ENCODE results near the gene NTPCR. TPM values are rescaled to one million over a fixed set of nuclear protein-coding genes. Genes with fewer than 3 reads are reported as not detected.

The NTPCR gene
- total and polyA plus RNA-seq, 2 donors from 2014 or later, result 40.2 to 95.7 TPM

- TF ChIP-seq CTCF (IDR thresholded peaks at IDR 0.05; ENCODE audit: borderline replicate concordance, extremely low read depth, insufficient read depth), result no peak
- FAIRE-seq, result no peak
- no peak for DNase-seq
- H3K27me3 ChIP-seq (ENCODE audit: control insufficient read depth, insufficient read depth, low read length), result no peaks in the 10 kb centered on the region
- no peaks in the 10 kb centered on the region for H3K4me1 ChIP-seq (ENCODE audit: control insufficient read depth in 2 of 3, insufficient read depth in 2 of 3, low read depth in 1 of 3, low read length in 3 of 3)
- H3K4me3 ChIP-seq (ENCODE audit: low read length in 3 of 3), result no peak overlapping the region
- H3K27ac ChIP-seq (ENCODE audit: low read depth in 2 of 2, low read length in 2 of 2), result no peak overlapping the region
- no peaks in the 10 kb centered on the region for H3K36me3 ChIP-seq (ENCODE audit: control insufficient read depth in 2 of 3, insufficient read depth in 3 of 3, low read length in 3 of 3)
- intact Hi-C loops (cut with DNase I), result no loop called here
- no peaks in the 10 kb centered on the region for H3K9me3 ChIP-seq (ENCODE audit: control insufficient read depth in 2 of 3, insufficient read depth in 1 of 3, low read length in 3 of 3)
- no peak overlapping the region for H3K9ac ChIP-seq (ENCODE audit: low read length in 3 of 3)
Measured at GRCh38 chr1:232937741-232938375, 12.6 kb upstream of the NTPCR start.

GRCh38 chr1:232938926-232939325, 11.5 kb upstream of the NTPCR start:
- H3K27me3 ChIP-seq (ENCODE audit: control insufficient read depth, insufficient read depth, low read length), result no peaks in the 10 kb centered on the region
- H3K4me1 ChIP-seq (ENCODE audit: control insufficient read depth in 2 of 3, insufficient read depth in 2 of 3, low read depth in 1 of 3, low read length in 3 of 3), result no peaks in the 10 kb centered on the region
- H3K36me3 ChIP-seq (ENCODE audit: control insufficient read depth in 2 of 3, insufficient read depth in 3 of 3, low read length in 3 of 3), result no peaks in the 10 kb centered on the region
- FAIRE-seq (no peak), DNase-seq (no peak)
- H3K9ac ChIP-seq (ENCODE audit: low read length in 3 of 3), result no peak overlapping the region
- no peak overlapping the region for H3K27ac ChIP-seq (ENCODE audit: low read depth in 2 of 2, low read length in 2 of 2)
- H3K9me3 ChIP-seq (ENCODE audit: control insufficient read depth in 2 of 3, insufficient read depth in 1 of 3, low read length in 3 of 3), result no peaks in the 10 kb centered on the region
- intact Hi-C loops (cut with DNase I), result no loop called here
- no peak overlapping the region for H3K4me3 ChIP-seq (ENCODE audit: low read length in 3 of 3)
- TF ChIP-seq CTCF (IDR thresholded peaks at IDR 0.05; ENCODE audit: borderline replicate concordance, extremely low read depth, insufficient read depth), result no peak

- intact Hi-C loops (cut with DNase I), result no loop called here
- no peaks in the 10 kb centered on the region for H3K36me3 ChIP-seq (ENCODE audit: control insufficient read depth in 2 of 3, insufficient read depth in 3 of 3, low read length in 3 of 3)
- FAIRE-seq, result no peak
Measured at GRCh38 chr1:232939748-232940147, 10.7 kb upstream of the NTPCR start.

More at GRCh38 chr1:232939748-232940147, 10.7 kb upstream of the NTPCR start:
- Histone ChIP-seq H3K9ac (ENCODE audit: low read length in 3 of 3) (no peak overlapping the region), H3K27me3 (ENCODE audit: control insufficient read depth, insufficient read depth, low read length) (no peaks in the 10 kb centered on the region), H3K9me3 (ENCODE audit: control insufficient read depth in 2 of 3, insufficient read depth in 1 of 3, low read length in 3 of 3) (no peaks in the 10 kb centered on the region), H3K27ac (ENCODE audit: low read depth in 2 of 2, low read length in 2 of 2) (no peak overlapping the region), H3K4me1 (ENCODE audit: control insufficient read depth in 2 of 3, insufficient read depth in 2 of 3, low read depth in 1 of 3, low read length in 3 of 3) (no peaks in the 10 kb centered on the region), H3K4me3 (ENCODE audit: low read length in 3 of 3) (no peak overlapping the region)
- TF ChIP-seq CTCF (IDR thresholded peaks at IDR 0.05; ENCODE audit: borderline replicate concordance, extremely low read depth, insufficient read depth), result no peak
- no peak for DNase-seq
